HG03196 (cell line): ENCODE data around the gene KANSL1.

Source experiments
- ATAC-seq: cut with Tn5 transposase; IDR thresholded peaks from one replicate; pipeline ENCODE4 v1.9.1; 2021; ENCODE audit not compliant: unreplicated experiment

The KANSL1 gene

GRCh38 chr17:46044286-46044928, 148.8 kb downstream of the KANSL1 start:
- ATAC-seq = no peak

- ATAC-seq = no peak
Measured at GRCh38 chr17:46043606-46044005, 149.6 kb downstream of the KANSL1 start.

GRCh38 chr17:46042925-46043324, 150.3 kb downstream of the KANSL1 start:
- ATAC-seq = no peak

GRCh38 chr17:46042246-46042645, 151.0 kb downstream of the KANSL1 start:
- ATAC-seq = no peak

- no peak for ATAC-seq
Measured at GRCh38 chr17:46039592-46040186, 153.5 kb downstream of the KANSL1 start.

GRCh38 chr17:46038937-46039336, 154.3 kb downstream of the KANSL1 start:
- no peak for ATAC-seq

- no peak for ATAC-seq
Measured at GRCh38 chr17:46038414-46038813, 154.8 kb downstream of the KANSL1 start.

- no peak for ATAC-seq
Measured at GRCh38 chr17:46037722-46038255, 155.4 kb downstream of the KANSL1 start.

GRCh38 chr17:46036491-46036890, 156.7 kb downstream of the KANSL1 start:
- ATAC-seq = no peak

- no peak for ATAC-seq
Measured at GRCh38 chr17:46035112-46035818, 158.0 kb downstream of the KANSL1 start.

- no peak for ATAC-seq
Measured at GRCh38 chr17:46033392-46033791, 159.8 kb downstream of the KANSL1 start.

- no peak for ATAC-seq
Measured at GRCh38 chr17:46032909-46033308, 160.3 kb downstream of the KANSL1 start.

- no peak for ATAC-seq
Measured at GRCh38 chr17:46031920-46032319, 161.3 kb downstream of the KANSL1 start.

- no peak for ATAC-seq
Measured at GRCh38 chr17:46031440-46031839, 161.8 kb downstream of the KANSL1 start.

- no peak for ATAC-seq
Measured at GRCh38 chr17:46030752-46031151, 162.5 kb downstream of the KANSL1 start.

GRCh38 chr17:46029627-46030026, 163.6 kb downstream of the KANSL1 start:
- no peak for ATAC-seq

- ATAC-seq = no peak
Measured at GRCh38 chr17:46028981-46029565, 164.2 kb downstream of the KANSL1 start.

- ATAC-seq = no peak
Measured at GRCh38 chr17:46028374-46028773, 164.9 kb downstream of the KANSL1 start.

- no peak for ATAC-seq
Measured at GRCh38 chr17:46027976-46028325, 165.3 kb downstream of the KANSL1 start.

- no peak for ATAC-seq
Measured at GRCh38 chr17:46027048-46027975, 165.9 kb downstream of the KANSL1 start.
